Measurements from ENCODE around the gene FGD5.

The FGD5 gene

DNA sequence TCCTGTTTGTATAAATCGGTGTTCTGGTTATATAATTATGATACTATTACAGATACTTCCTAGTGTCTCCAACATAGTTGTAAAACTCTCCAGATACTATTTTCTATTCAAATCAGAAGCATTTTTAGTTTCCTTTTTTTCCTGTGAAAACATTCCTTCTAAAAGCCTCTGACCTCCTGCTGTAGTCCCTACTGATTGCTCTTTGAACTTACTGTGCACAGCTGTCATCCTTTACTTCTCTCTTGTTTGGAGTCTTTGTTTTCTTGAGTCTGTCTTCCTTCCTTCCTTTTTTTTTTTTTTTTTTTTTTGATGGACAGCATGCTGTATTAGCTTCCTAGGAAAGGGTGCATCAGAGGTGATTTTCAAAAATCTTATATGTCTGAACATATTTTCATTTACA is 157.6 kb downstream of the FGD5 start:
- Histone ChIP-seq H3K9me3 (ENCODE audit: control insufficient read depth in 1 of 2, low read length in 2 of 2) (no peaks in the 10 kb centered on the region), H3K36me3 (ENCODE audit: control insufficient read depth in 1 of 2, insufficient read depth in 2 of 2, low read length in 2 of 2) (peaks cover 5 to 8% of the 10 kb centered on the region in 2 donors), H3K4me1 (ENCODE audit: control insufficient read depth in 1 of 2, insufficient read depth in 2 of 2, low read length in 2 of 2) (peaks cover 0 to 8% of the 10 kb centered on the region in 2 donors), H3K27me3 (ENCODE audit: low read depth, low read length) (no peaks in the 10 kb centered on the region), H3K4me3 (ENCODE audit: low read depth in 1 of 2, low read length in 2 of 2) (no peak overlapping the region), H3K27ac (ENCODE audit: low read length) (no peak overlapping the region)

DNA sequence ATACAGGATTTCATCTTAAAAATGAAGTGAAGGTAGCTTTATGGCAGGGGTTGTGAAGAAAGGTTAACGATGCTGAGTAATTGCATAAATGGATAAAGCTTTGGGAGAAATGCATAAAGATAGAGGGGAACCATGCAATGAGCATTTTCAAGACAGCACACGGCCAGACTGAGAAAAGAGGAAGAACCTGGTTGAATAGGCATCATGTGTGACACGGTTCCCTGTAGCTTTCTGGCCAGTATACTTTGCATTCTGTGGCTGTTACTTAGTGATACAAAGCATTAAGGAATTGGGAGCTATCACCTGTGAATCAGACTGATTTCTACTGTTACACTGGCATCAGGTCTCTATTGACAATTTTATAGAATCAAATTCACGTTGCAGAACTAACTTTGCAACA is 161.9 kb downstream of the FGD5 start:
- peaks cover 0 to 8% of the 10 kb centered on the region in 2 donors for H3K4me1 ChIP-seq (ENCODE audit: control insufficient read depth in 1 of 2, insufficient read depth in 2 of 2, low read length in 2 of 2)
- peaks cover 0 to 6% of the 10 kb centered on the region in 2 donors for H3K36me3 ChIP-seq (ENCODE audit: control insufficient read depth in 1 of 2, insufficient read depth in 2 of 2, low read length in 2 of 2)
- H3K9me3 ChIP-seq (ENCODE audit: control insufficient read depth in 1 of 2, low read length in 2 of 2) = peaks cover 0 to 5% of the 10 kb centered on the region in 2 donors
- H3K27ac ChIP-seq (ENCODE audit: low read length) = no peak overlapping the region
- H3K4me3 ChIP-seq (ENCODE audit: low read depth in 1 of 2, low read length in 2 of 2) = no peak overlapping the region
- H3K27me3 ChIP-seq (ENCODE audit: low read depth, low read length) = no peaks in the 10 kb centered on the region
